Measurements from ENCODE around the gene RESF1.
"Not testable (repeated sequence)": the region's sequence is repeated elsewhere in the genome, so short reads cannot be mapped to it uniquely, and the experiment has no call there.

GRCh38 chr12:31948697-31949359, 10.4 kb upstream of the RESF1 start:
- not testable (repeated sequence) for TF ChIP-seq POLR2AphosphoS5 (IDR thresholded peaks at IDR 0.05; ENCODE audit: low read depth); CTCF (conservative IDR thresholded peaks at IDR 0.05; ENCODE audit: low read depth in 2 of 2); EZH2 (IDR thresholded peaks at IDR 0.05; ENCODE audit: low read depth, unreplicated experiment); REST (IDR thresholded peaks at IDR 0.05; ENCODE audit: unreplicated experiment); ZNF331 (CRISPR knock-in tag; IDR thresholded peaks at IDR 0.05; ENCODE audit: low read depth); ETS1 (IDR thresholded peaks at IDR 0.05); EZH2phosphoT487 (IDR thresholded peaks at IDR 0.05; ENCODE audit: unreplicated experiment)

Measured in GM23338 (cell line).